Bladder microvascular endothelial cell (primary cell): ENCODE data around the gene SPRR4. TPM values are rescaled to one million over a fixed set of nuclear protein-coding genes. Genes with fewer than 3 reads are reported as not detected.

Experiments used
- total RNA-seq: library from RNA; depleted of rRNA; stranded (reverse); fragments of >200 nt; gene quantifications from 2 replicates; pipeline ENCODE4 v1.2.3, GENCODE V29; 2014

The SPRR4 gene
- not detected in 2 replicates for total RNA-seq

GRCh38 chr1:152970495-152970894 lies at the start of gene SPRR4:
SPRR4 (plus strand) TSS chr1:152970648; CDS start chr1:152971891, 1,243 bp downstream.

GRCh38 chr1:152946651-152947256 lies 23.7 kb upstream of the SPRR4 start, which contains the start of gene SPRR5:
SPRR5 (plus strand) TSS chr1:152947206; CDS start chr1:152948555, 1,349 bp downstream.

GRCh38 chr1:152983743-152984142 lies 13.3 kb downstream of the SPRR4 start, which contains the start of gene SPRR1A:
SPRR1A (plus strand) TSS chr1:152984081; CDS start chr1:152985231, 1,150 bp downstream.

GRCh38 chr1:153001382-153001781 lies 30.9 kb downstream of the SPRR4 start, which contains the start of gene SPRR3:
SPRR3 (plus strand) TSS chr1:153001749; CDS start chr1:153003021, 1,272 bp downstream.

Other genes starting within 250 kb of the SPRR4 start
- gene KPRP, start 212.6 kb upstream of the SPRR4 start, total RNA-seq: not detected in 2 replicates
- not detected in 2 replicates for gene LCE1F, start 195.5 kb upstream of the SPRR4 start, total RNA-seq
- not detected in 2 replicates for gene LCE1E, start 184.4 kb upstream of the SPRR4 start, total RNA-seq
- gene LCE1D, start 173.9 kb upstream of the SPRR4 start, total RNA-seq: not detected in 2 replicates
- gene LCE1C, start 164.0 kb upstream of the SPRR4 start, total RNA-seq: not detected in 2 replicates
- gene LCE1B, start 158.7 kb upstream of the SPRR4 start, total RNA-seq: not detected in 2 replicates
- gene LCE1A, start 143.2 kb upstream of the SPRR4 start, total RNA-seq: not detected in 2 replicates
- not detected in 2 replicates for gene LCE6A, start 127.8 kb upstream of the SPRR4 start, total RNA-seq
- gene LCE7A, start 110.7 kb upstream of the SPRR4 start, total RNA-seq: not detected in 2 replicates
- not detected in 2 replicates for gene SMCP, start 92.3 kb upstream of the SPRR4 start, total RNA-seq
- gene IVL, start 62.1 kb upstream of the SPRR4 start, total RNA-seq: not detected in 2 replicates
- gene SPRR5, start 23.4 kb upstream of the SPRR4 start, total RNA-seq: not detected in 2 replicates
- gene SPRR1A, start 13.4 kb downstream of the SPRR4 start, total RNA-seq: not detected in 2 replicates
- not detected in 2 replicates for gene SPRR3, start 31.1 kb downstream of the SPRR4 start, total RNA-seq
- not detected in 2 replicates for gene SPRR1B, start 60.6 kb downstream of the SPRR4 start, total RNA-seq
- gene SPRR2D, start 70.5 kb downstream of the SPRR4 start, total RNA-seq: not detected in 2 replicates
- not detected in 2 replicates for gene SPRR2A, start 86.9 kb downstream of the SPRR4 start, total RNA-seq
- not detected in 2 replicates for gene SPRR2B, start 101.0 kb downstream of the SPRR4 start, total RNA-seq
- gene SPRR2E, start 123.9 kb downstream of the SPRR4 start, total RNA-seq: not detected in 2 replicates
- not detected in 2 replicates for gene SPRR2F, start 142.9 kb downstream of the SPRR4 start, total RNA-seq
- not detected in 2 replicates for gene SPRR2G, start 180.2 kb downstream of the SPRR4 start, total RNA-seq
- gene LELP1, start 232.8 kb downstream of the SPRR4 start, total RNA-seq: not detected in 2 replicates
- gene PRR9, start 246.9 kb downstream of the SPRR4 start, total RNA-seq: not detected in 2 replicates